Hypothalamus (tissue), 51 donors: ENCODE data around the gene UBE2K.
"Not testable (repeated sequence)": the region's sequence is repeated elsewhere in the genome, so short reads cannot be mapped to it uniquely, and the experiment has no call there.

ENCODE experiments used
- DNase-seq, 51 donors: peaks; one replicate each; lab custom pipeline; 2025; lab: John Stamatoyannopoulos, UW

The UBE2K gene

DNA sequence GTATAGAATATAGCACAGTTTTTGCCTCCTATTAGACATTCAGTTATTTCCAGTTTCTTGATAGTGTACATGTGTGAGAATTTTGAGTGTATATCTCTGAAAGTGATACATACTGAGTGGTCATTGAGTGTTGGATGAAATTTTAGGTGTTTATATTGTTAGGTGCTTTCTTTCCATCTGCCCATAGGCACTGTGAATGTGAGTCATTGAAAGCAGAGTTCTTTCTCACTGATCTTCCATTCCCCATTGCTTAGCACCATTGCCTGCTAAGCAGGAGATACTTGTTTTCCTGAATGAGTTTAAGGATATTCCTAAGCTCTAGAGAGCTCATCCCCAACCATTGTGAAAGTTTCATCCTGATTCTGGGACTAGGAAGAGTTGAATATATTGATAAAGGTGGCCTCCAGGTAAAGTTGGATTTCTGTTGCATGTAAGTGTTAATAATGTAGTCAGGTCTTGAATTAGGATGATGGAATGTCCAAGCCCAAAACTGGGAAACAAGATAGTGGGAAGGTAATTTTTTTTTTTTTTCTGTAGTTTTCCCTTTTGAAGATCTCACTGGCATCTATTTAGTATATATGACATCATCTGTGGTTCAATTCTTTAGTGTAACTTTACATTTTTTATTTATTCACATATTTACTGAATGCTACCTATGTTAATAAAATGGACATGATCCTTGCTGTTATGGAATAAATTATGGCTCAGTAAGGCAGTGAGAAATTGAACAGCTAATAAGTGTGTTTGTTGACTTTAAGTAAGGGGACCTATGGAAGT, 22.1 kb downstream of the UBE2K start:
- no peak for DNase-seq

DNA sequence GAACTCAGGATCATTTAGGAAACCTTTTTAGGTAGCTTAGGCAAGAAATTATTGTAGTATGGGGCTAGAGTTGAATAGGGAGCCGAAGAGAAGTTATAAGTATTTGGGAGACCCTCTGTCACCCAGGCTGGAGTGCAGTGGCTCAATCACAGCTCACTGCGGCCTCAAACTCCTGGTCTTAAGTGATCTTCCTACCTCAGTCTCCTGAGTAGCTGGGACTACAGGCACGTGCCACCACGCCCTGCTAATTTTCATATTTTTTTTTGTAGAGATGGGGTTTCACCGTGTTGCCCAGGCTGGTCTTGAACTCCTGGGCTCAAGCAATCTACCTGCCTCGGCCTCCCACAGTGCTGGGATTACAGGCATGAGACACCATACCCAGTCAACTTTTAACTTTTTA, 23.3 kb downstream of the UBE2K start:
- DNase-seq, result not testable (repeated sequence)

DNA sequence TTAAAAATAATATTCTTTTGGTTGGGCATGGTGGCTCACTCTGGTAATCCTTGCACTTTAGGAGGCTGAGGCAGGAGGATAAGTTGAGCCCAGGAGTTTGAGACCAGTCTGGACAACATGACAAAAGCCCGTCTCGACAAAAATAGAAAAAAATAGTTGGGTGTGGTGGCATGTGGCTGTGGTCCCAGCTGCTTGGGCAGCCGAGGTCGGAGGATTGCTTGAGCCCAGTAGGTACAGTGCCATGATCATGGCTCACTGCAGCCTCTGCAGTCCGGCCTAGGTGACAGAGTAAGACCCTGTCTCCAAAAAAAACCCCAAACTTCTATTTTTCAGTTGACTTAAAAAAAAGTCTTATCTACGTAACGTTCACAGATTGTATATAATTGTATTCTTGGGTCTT, 23.9 kb downstream of the UBE2K start:
- no peak for DNase-seq

DNA sequence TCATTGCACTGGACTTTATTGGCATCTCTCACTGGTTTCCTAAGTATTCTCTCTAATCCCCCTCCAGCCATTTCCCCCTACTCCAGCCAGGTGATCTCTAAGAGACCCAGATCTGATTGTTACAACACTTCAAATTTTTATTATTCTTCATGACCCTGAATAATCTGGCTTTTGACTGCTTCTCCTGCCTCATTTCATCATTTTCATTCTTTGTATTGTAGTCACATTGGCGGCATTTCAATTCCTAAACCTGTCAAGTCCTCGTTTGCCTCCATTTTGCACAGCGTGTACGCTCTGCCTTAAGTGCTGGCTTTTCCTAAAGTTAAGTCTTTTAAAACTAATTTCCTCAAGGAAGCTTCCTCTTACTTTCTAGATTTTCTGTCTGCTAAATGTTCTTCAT, 31.6 kb downstream of the UBE2K start:
- DNase-seq, result no peak

DNA sequence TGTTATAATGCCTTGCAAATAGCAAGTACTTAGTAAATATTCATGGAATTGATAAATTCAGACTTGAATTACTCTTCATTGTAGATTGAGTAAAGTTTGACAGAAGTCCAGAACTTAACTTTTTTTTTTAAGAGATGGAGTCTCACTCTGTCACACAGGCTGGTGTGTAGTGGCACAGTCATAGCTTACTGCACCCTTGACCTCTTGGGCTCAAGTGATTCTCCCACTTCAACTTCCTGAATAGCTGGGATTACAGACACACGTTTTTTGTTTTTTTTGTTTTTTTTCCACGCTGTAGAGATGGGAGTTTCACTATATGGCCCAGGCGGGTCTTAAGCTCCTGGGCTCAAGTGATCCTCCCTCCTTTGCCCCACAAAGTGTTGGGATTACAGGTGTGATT, 32.1 kb downstream of the UBE2K start:
- no peak for DNase-seq

DNA sequence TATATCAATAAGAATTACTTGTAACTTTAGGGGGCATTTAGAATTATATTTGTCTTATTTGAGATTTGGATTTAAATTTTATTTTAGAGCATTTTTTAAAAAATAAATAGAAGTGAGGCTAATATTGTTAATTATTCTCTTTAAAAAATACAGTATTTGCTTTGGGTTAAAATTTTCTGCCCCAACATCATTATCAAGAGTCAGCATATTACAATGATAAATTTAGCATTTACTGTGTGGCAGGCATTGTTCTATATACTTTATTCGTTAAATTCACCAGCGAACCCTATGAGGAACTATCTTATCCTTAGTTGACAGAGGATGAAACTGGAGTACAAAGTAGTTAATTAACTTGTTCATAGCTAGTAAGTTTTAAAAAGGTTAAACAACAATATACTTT, 34.0 kb downstream of the UBE2K start:
- DNase-seq, result no peak

DNA sequence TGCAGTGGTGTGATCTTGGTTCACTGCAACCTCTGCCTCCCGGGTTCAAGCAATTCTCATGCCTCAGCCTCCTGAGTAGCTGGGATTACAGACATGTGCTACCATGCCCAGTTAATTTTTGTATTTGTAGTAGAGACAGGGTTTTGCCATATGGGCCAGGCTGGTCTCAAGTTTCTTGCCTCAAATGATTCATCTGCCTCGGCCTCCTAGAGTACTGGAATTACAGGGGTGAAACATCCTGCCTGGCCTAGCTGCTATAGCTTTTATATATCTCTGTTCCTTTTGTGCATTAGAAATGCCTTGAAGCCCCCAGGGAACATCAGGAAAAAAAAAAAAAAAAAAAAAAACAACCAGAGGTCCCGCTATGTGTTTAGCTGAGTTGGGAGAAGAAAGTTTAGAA, 34.8 kb downstream of the UBE2K start:
- no peak for DNase-seq

DNA sequence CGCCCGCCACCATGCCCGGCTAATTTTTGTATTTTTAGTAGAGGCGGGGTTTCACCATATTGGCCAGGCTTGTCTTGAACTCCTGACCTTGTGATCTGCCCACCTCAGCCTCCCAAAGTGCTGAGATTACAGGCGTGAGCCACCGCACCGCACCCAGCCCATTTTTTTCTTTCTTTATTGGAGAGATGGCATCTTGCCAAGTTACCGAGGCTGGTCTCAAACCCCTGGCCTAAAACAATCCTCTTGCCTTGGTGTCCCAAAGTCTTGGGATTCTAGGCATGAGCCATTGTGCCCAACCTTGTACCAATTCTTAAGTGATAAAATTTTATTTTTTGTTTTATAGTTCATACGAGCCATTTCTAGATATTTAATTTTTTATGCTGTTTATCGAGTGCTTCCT, 41.7 kb downstream of the UBE2K start:
- DNase-seq, result not testable (repeated sequence)

DNA sequence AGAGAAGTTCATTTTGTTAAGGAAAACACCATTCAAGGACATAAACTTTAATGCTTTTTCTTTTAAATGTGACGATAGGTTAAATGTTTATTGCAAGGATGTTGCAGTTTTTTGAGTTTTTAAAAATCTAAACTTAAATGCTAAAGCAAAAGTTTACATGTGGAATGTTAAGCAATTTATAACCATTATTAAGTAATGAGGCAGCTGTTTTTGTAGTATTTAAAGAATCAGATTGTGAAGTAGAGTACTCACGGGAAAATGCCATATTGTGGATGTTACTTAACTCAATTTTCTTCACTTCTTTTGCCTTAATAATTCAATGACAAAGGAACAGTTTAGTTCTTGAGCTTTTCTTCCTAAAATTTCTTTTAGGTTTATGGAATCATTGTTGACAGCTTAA, 43.5 kb downstream of the UBE2K start:
- no peak for DNase-seq

DNA sequence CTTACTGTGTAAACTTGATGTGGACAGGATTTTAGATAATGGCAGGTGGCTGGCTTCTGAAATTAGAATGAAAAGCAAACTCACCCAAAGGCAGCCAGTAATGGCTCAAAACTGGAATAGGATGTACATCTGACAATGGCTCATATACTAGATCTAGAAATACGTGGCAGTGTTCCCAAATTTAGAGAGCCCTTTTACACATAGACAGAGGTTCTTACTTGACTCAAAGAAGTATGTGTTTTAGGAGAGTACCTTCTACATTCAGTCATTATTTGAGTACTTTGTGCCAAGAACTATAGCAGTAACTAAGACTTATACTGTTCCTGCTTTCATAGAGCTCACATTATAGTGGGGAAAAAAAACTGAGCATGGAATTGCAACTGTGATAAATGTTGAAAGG, 48.0 kb downstream of the UBE2K start:
- DNase-seq, result no peak

DNA sequence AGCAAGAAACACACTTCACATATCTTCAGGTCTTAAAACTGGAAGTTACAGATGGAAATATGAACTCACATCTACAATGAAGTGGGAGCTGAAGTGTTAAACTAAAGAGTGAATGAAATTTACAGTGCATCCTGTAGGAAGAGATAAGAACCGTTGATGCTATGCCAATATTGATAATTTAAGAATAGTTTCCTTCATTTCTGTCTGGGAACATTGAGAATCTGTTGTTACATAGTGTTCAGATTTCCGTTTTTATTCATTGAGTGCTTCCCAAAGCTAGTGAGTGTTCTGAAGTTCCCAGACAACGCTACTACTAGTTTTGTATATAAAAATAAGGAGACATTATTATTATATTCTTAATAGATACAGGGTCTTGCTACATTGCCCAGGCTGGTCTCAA, 52.3 kb downstream of the UBE2K start:
- no peak for DNase-seq

DNA sequence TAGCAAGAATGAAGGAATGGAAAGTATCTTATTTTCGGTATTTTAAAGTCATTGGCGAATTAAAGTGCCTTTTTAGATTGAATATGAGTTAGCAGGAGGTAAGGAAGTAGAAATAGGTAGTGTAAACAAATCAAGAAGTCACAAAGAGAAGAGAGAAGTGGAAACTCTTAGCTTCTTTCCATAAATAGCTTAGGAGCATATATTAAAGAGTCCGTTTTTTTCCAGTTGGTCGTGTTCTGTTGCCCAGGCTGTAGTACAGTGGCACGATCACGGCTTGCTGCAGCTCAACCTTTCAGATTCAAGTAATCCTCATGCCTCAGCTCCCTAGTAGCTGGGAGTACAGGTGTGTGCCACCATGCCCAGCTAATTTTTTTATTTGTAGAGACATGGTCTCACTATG, 56.4 kb downstream of the UBE2K start:
- DNase-seq, result no peak

DNA sequence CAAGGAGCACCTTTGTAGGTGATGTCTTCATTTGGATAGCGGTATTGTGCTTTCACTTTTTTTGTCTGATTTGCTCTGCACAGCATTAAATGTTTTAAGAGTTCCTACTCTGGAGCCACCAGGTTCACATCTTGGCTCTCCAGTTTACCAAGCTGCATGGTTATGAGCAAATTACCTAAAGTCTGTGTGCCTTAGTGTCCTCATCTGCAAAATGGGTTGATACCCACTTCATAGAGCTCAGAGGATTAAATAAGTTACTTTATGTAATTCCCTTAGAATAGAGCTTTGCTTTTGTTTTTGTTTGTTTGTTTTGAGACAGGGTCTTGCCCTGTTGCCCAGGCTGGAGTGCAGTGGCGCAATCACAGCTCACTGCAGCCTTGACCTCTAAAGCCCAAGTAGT, 58.2 kb downstream of the UBE2K start:
- DNase-seq, result no peak

DNA sequence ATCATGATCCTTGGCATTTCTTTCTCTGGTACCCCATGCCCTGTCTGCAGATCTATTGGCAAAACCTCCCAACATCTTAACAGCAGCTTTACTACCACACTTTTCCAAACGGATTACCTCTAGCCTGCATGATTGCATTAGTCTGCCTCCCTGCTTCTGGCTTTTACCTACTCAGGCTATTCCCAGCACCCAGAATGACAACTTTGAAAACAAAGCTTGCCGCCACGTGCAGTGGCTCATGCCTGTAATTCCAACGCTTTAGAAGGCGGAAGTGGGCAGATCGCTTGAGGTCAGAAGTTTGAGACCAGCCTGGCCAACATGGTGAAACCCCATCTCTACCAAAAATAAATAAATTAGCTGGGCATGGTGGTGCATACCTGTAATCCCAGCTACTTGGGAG, 60.2 kb downstream of the UBE2K start:
- no peak for DNase-seq

DNA sequence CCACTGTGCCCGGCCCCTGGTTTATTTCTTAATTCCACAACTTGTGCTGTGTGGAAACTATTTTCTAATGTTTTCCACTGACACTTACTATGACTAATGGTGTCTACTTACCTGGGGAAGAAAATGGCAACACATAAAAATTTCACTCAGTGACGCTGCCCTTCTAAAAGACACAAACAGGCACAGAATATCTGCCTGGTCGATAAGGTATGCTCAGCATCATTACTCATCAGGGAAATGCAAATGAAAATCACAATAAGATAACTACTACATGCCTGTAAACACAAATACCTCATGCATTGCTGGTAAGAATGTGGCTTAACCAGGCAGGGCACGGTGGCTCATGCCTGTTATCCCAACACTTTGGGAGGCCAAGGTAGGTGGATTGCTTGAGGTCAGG, 61.6 kb downstream of the UBE2K start:
- DNase-seq, result no peak

DNA sequence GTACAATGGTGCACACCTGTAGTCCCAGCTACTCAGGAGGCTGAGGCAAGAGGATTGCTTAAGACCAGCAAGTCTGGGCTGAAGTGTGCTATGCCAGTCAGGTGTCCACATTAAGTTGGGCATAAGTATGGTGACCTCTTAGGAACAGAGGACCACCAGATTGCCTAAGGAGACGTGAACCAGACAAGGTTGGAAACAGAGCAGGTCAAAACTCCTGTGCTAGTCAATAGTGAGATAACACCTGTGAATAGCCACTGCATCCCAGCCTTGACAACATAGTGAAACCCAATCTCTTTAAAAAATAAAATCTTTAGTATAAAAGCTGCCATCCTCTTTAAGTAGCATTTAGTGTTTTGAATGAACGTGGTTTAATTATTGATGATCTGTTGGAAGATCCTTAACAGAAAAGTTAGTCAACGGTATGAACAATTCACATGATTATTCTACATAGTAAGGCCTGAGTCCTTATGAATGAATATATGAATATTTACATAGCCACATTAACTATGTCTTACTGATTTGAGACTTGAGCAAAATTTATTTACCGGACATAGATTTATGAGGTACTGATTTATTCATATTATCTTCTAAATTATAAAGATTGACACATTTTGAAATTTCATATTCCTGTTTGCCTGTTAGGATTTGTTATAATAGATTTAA, 63.2 kb downstream of the UBE2K start:
- no peak for DNase-seq

DNA sequence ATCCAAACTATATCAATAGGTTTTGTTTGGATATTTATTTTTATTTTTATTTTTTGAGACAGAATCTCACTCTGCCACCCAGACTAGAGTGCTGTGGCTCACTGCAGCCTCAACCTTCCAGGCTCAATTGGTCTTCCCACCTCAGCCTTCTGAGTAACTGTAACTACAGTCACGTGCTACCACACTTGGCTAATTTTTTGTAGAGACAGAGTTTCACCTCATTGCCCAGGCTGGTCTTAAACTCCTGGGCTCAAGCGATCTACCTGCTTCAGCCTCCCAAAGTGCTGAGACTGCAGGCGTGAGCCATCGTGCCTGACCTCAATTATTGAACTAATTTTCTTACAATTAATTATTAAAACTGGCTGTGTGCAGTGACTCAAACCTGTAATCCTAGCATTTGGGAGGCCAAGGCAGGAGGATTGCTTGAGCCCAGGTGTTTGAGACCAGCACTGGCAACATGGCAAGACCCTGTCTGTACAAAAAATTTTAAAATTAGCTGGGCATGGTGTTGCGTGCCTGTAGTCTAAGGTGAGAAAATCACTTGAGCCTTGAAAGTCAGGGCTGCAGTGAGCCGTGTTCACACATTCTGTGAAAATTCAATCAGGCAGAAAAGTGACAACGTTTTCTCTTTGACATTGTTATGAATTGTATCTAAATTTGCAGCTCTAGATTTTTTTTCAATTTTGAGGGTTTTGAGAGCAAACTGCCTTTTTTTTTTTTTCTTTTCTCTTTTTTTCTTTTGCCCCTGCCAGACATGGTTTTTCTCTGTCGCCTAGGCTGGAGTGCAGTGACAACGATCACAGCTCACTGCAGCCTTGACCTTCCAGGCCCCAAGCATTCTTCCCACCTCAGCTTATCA, 66.0 kb downstream of the UBE2K start:
- no peak for DNase-seq

DNA sequence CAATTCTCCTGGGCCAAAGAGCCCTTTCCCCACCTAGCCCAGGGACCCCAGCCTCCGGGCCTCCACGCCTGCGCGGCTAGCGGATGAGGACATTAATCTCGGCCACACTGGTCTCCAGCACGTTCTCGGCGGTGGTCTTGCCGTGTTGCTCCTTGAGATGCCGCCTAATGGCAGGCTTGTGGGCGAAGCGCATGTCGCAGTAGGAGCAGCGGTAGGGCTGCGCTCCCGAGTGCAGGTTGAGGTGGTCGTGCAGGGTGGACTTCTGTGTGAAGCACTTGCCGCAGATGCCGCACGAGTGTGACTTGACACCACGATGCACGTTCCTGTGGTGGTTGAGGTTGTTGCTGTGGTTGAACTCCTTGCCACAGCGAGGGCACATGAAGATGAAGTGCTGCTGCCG, 72.1 kb downstream of the UBE2K start:
- DNase-seq, result no peak

DNA sequence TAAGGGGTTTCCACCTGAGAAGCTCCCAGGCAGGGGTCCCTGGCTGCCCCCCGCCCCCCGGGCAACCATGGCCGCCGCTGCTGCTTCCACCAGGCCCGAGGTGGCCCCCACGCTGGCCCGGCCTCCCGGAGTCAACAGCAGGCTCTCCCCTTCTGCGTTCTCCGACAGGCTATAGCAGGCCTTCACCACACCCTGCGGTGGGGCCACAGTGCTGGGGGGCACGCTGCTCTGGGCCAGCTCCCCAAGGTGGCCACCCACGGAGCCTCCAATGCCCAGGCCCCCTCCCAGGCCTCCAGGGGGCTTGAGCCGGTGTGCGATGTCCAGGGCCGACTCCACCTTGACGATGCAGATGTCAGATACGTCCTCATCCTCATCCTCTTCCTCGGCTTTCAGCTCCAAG, 72.5 kb downstream of the UBE2K start:
- DNase-seq, result no peak

DNA sequence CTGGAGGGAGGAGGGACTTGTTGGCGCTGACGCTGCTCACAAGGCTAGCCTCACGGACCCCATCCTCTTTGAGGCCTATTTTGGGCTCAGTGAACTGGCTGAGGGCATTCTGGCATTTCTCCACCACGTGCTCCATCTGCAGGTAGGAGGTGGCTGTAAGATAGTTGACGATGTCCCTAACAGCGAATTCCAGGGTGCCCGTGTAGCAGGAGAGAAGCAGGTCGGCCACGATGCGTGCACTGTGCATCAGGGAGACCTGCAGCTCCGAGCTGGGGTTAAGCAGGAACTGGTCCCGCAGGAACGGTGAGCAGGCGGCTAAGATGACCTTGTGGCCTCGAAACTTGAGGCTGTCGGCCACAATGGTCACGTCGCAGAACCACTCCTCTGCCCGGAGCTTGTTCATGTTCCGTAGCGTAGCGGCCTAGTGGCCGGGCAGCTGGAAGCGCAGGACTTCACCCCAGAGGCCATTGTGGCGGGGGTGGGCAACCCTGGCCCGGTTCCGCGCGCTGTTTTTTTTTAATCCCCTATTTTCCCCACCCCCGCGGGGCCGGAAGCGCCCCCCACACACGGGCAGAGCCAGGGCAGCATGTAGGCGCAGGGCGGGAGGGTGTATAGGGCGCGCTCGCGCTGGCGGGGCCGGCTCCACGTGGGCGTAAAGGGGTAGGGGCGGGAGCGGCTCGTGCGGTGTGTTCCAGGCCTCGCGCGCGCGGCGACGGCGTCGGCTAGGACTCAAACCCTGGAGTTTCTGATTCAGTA, 73.2 kb downstream of the UBE2K start:
- no peak for DNase-seq

DNA sequence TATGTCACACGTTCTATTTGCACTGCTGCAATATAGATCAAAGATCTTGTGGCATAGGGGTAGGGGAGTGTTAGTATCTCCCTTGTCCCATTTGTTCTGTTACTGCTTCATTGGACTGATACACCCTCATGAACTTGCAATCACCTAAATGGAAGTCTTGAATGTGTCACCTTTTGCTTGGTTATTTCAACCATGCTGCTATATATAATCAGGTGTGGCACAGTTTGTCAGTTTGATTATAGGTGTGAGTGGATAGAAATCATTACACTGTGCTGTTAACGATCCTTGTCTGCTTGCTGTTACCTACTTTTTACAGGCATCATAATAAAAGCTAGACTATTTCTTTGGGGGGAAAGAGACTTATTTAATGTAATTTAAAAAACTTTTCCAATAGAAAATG, 84.1 kb downstream of the UBE2K start:
- DNase-seq, result not testable (repeated sequence)
